KMS-11 (cell line): ENCODE measurements around the gene GMPPB.
A peak's percentile ranks its signal among the peaks of the same experiment; 100 is the strongest.

Experiments used
- H2AFZ ChIP-seq: fragments of 200-600 bp; sonication (generic); 2 replicates; pipeline ENCODE4 v1.6.1; 2016; ENCODE audit warnings: antibody characterized with exemption, mixed run types, low read depth
- H3K27ac ChIP-seq: fragments of 200-600 bp; sonication (generic); 2 replicates; pipeline ENCODE4 v1.6.1; 2016; ENCODE audit warnings: mild to moderate bottlenecking, mixed run types
- H3K27me3 ChIP-seq: fragments of 200-600 bp; sonication (generic); 2 replicates; pipeline ENCODE4 v1.6.1; 2017; ENCODE audit warnings: mild to moderate bottlenecking, low read depth, mixed run types, moderate library complexity; ENCODE audit not compliant: insufficient read depth
- H3K36me3 ChIP-seq: fragments of 200-600 bp; sonication (generic); 2 replicates; pipeline ENCODE4 v1.6.1; 2017; ENCODE audit warnings: mild to moderate bottlenecking, mixed run types; ENCODE audit not compliant: insufficient read depth
- H3K4me1 ChIP-seq: fragments of 200-600 bp; sonication (generic); 2 replicates; pipeline ENCODE4 v1.6.1; 2016; ENCODE audit warnings: mild to moderate bottlenecking, low read depth, mixed run types; ENCODE audit not compliant: poor library complexity, severe bottlenecking
- H3K4me2 ChIP-seq: fragments of 200-600 bp; sonication (generic); 2 replicates; pipeline ENCODE4 v1.7.0; 2016; ENCODE audit warnings: mild to moderate bottlenecking, mixed run types
- H3K4me3 ChIP-seq: fragments of 200-600 bp; sonication (generic); IDR thresholded peaks from 2 replicates; pipeline ENCODE4 v1.6.1; 2017; ENCODE audit warnings: low read depth, low read length, mixed read lengths; ENCODE audit not compliant: insufficient read depth
- H3K79me2 ChIP-seq: fragments of 200-600 bp; sonication (generic); 2 replicates; pipeline ENCODE4 v1.6.1; 2016; ENCODE audit warnings: low read depth, mixed run types; ENCODE audit not compliant: insufficient read depth
- H3K9ac ChIP-seq: fragments of 200-600 bp; sonication (generic); 2 replicates; pipeline ENCODE4 v1.6.1; 2016; ENCODE audit warnings: mild to moderate bottlenecking, mixed run types
- H4K20me1 ChIP-seq: fragments of 200-600 bp; sonication (generic); 2 replicates; pipeline ENCODE4 v1.6.1; 2016; ENCODE audit warnings: mild to moderate bottlenecking, mixed run types; ENCODE audit not compliant: insufficient read depth
- CTCF ChIP-seq: fragments of 200-600 bp; sonication (generic); conservative IDR thresholded peaks from 2 replicates; pipeline ENCODE4 v1.6.1; 2017; ENCODE audit warnings: low read depth, mild to moderate bottlenecking, antibody characterized with exemption, low read length, moderate library complexity, mixed read lengths

Gene GMPPB

GRCh38 chr3:49671291-49672288 lies 52.2 kb downstream of the GMPPB start:
- H3K4me1 ChIP-seq: peaks cover 5% of the 10 kb centered on the region
- H3K4me3 ChIP-seq: no peak overlapping the region
- no peaks in the 10 kb centered on the region for H3K36me3 ChIP-seq
- H3K27me3 ChIP-seq: no peaks in the 10 kb centered on the region
- no peak overlapping the region for H3K27ac ChIP-seq
- TF ChIP-seq CTCF: peak; percentile 73
- no peak overlapping the region for H2AFZ ChIP-seq
- H3K79me2 ChIP-seq: no peaks in the 10 kb centered on the region
- H4K20me1 ChIP-seq: no peaks in the 10 kb centered on the region
- no peak overlapping the region for H3K4me2 ChIP-seq
- no peak overlapping the region for H3K9ac ChIP-seq

GRCh38 chr3:49670940-49671290 lies 52.8 kb downstream of the GMPPB start:
- Histone ChIP-seq H2AFZ (no peak overlapping the region), H3K4me1 (peaks cover 5% of the 10 kb centered on the region), H3K27ac (no peak overlapping the region), H3K9ac (no peak overlapping the region), H3K36me3 (no peaks in the 10 kb centered on the region), H3K79me2 (no peaks in the 10 kb centered on the region), H3K4me3 (no peak overlapping the region), H3K27me3 (no peaks in the 10 kb centered on the region), H4K20me1 (no peaks in the 10 kb centered on the region), H3K4me2 (no peak overlapping the region)
- no peak for TF ChIP-seq CTCF
